A673 (cell line): ENCODE results near the gene PLXNB3. TPM values are rescaled to one million over a fixed set of nuclear protein-coding genes. Genes with fewer than 3 reads are reported as not detected.

ENCODE experiments used
- BruUV-seq: library from RNA; stranded (reverse); fragments of 400-500 nt; replicated peaks from 2 replicates; lab custom pipeline; 2021; lab: Mats Ljungman, UMichigan
- CTCF ChIA-PET: fragments of 300-600 bp; sonication (Branson Sonifier 250); formaldehyde crosslinking; loops from one replicate; lab custom pipeline; 2022; ENCODE audit warnings: antibody characterized with exemption; lab: Charles Lee
- POLR2A ChIA-PET: fragments of 300-600 bp; sonication (Branson Sonifier 250); formaldehyde crosslinking; loops from one replicate; lab custom pipeline; 2022; ENCODE audit warnings: antibody characterized with exemption; ENCODE audit not compliant: low non-redundant PET; lab: Charles Lee
- DNase-seq: peaks from one replicate; pipeline ENCODE4 v3.0.0-alpha.2; 2015; ENCODE audit warnings: low spot score
- H3K27ac ChIP-seq: fragments of 200-600 bp; sonication (generic); 2 replicates; pipeline ENCODE4 v1.5.1; 2016; ENCODE audit warnings: mixed run types, low read depth, mild to moderate bottlenecking, mixed read lengths, antibody characterized with exemption, low read length; ENCODE audit not compliant: poor library complexity, severe bottlenecking
- H3K27me3 ChIP-seq: fragments of 200-600 bp; sonication (generic); replicated peaks from 2 replicates; pipeline ENCODE4 v1.6.1; 2017; ENCODE audit warnings: mixed run types, low read depth, mild to moderate bottlenecking, mixed read lengths, antibody characterized with exemption, low read length; ENCODE audit not compliant: insufficient read depth, poor library complexity
- H3K36me3 ChIP-seq: fragments of 200-600 bp; sonication (generic); 2 replicates; pipeline ENCODE4 v1.6.1; 2016; ENCODE audit warnings: mixed run types, mild to moderate bottlenecking, mixed read lengths, antibody characterized with exemption, low read length; ENCODE audit not compliant: insufficient read depth, poor library complexity, severe bottlenecking
- H3K4me1 ChIP-seq: fragments of 200-600 bp; sonication (generic); 2 replicates; pipeline ENCODE4 v1.6.1; 2017; ENCODE audit warnings: mixed run types, mild to moderate bottlenecking, mixed read lengths, antibody characterized with exemption, low read length; ENCODE audit not compliant: insufficient read depth, poor library complexity, severe bottlenecking
- H3K4me3 ChIP-seq: fragments of 200-600 bp; sonication (generic); 2 replicates; pipeline ENCODE4 v1.5.1; 2016; ENCODE audit warnings: low read depth, mixed run types, mild to moderate bottlenecking, mixed read lengths, low read length; ENCODE audit not compliant: poor library complexity, severe bottlenecking
- H3K9me3 ChIP-seq: fragments of 200-600 bp; sonication (generic); 2 replicates; pipeline ENCODE4 v1.6.1; 2016; ENCODE audit warnings: mixed run types, low read depth, mild to moderate bottlenecking, mixed read lengths, antibody characterized with exemption, low read length; ENCODE audit not compliant: poor library complexity, severe bottlenecking
- CTCF ChIP-seq: fragments of 300-800, 200-600 bp; sonication (generic); conservative IDR thresholded peaks from 2 replicates; pipeline ENCODE4 v1.5.1; 2017; ENCODE audit warnings: low read depth, mild to moderate bottlenecking, antibody characterized with exemption, low read length, moderate library complexity, mixed read lengths
- EZH2 ChIP-seq: fragments of 200-600 bp; sonication (generic); IDR thresholded peaks from 2 replicates; pipeline ENCODE4 v1.6.1; 2017; ENCODE audit warnings: borderline replicate concordance, low read depth, mild to moderate bottlenecking, mixed read lengths, antibody characterized with exemption, low read length; ENCODE audit not compliant: poor library complexity, severe bottlenecking
- intact Hi-C: fragments of 100-400 bp; cut with micrococcal nuclease; formaldehyde crosslinking; loops from one replicate; pipeline ENCODE4 v1.10.0; 2022; ENCODE audit not compliant: unreplicated experiment
- total RNA-seq: library from RNA; stranded (reverse); gene quantifications from 2 replicates; pipeline ENCODE4 v1.2.3, GENCODE V29; 2021

The PLXNB3 gene
- total RNA-seq, 1 experiment from 2014 or later, result not detected

- no peaks in the 10 kb centered on the region for H3K9me3 ChIP-seq
- H3K4me3 ChIP-seq, result no peak overlapping the region
- ChIA-PET POLR2A (no interaction called here), CTCF (no interaction called here)
- H3K27ac ChIP-seq, result no peak overlapping the region
- H3K36me3 ChIP-seq, result peaks cover 41% of the 10 kb centered on the region
- no TSS peak for BruUV-seq
- no peak for DNase-seq
- TF ChIP-seq EZH2 (no peak), CTCF (no peak)
- intact Hi-C loops, result no loop called here
- peaks cover 5% of the 10 kb centered on the region for H3K4me1 ChIP-seq
- no peaks in the 10 kb centered on the region for H3K27me3 ChIP-seq
Measured at GRCh38 chrX:153719238-153719637, 44.8 kb upstream of the PLXNB3 start.

- TF ChIP-seq CTCF, result no peak
- TF ChIP-seq EZH2, result no peak
- CTCF ChIA-PET, result no interaction called here
- intact Hi-C loops, result no loop called here
- DNase-seq, result no peak
- Histone ChIP-seq H3K27ac (no peak overlapping the region), H3K9me3 (no peaks in the 10 kb centered on the region), H3K36me3 (peaks cover 36% of the 10 kb centered on the region), H3K4me1 (peaks cover 5% of the 10 kb centered on the region), H3K4me3 (no peak overlapping the region), H3K27me3 (no peaks in the 10 kb centered on the region)
- no TSS peak for BruUV-seq
- POLR2A ChIA-PET, result no interaction called here
Measured at GRCh38 chrX:153719701-153720100, 44.3 kb upstream of the PLXNB3 start.

- no peaks in the 10 kb centered on the region for H3K27me3 ChIP-seq
- intact Hi-C loops, result no loop called here
- peak overlapping the region; percentile 71 for H3K4me3 ChIP-seq
- H3K27ac ChIP-seq, result peak overlapping the region; percentile 81
- H3K4me1 ChIP-seq, result peaks cover 13% of the 10 kb centered on the region
- H3K36me3 ChIP-seq, result peaks cover 21% of the 10 kb centered on the region
- TF ChIP-seq CTCF (no peak), EZH2 (no peak)
- DNase-seq, result no peak
- no TSS peak for BruUV-seq
- ChIA-PET POLR2A (no interaction called here), CTCF (no interaction called here)
- no peaks in the 10 kb centered on the region for H3K9me3 ChIP-seq
Measured at GRCh38 chrX:153722704-153723350, 41.2 kb upstream of the PLXNB3 start.
